Activated CD4-positive, CD25-positive, alpha-beta regulatory T cell treated with anti-CD3 and anti-CD28 coated beads, Interleukin-2, amount 50 U/mL, for 24 hours (primary cell): ENCODE results near the gene INTS15.
"Not testable (repeated sequence)": the region's sequence is repeated elsewhere in the genome, so short reads cannot be mapped to it uniquely, and the experiment has no call there.

ENCODE experiments used
- ATAC-seq, 2 donors: fragments of 150-1000 bp; cut with Tn5 transposase; one replicate each; pipeline ENCODE4 v1.10.0; 2021; ENCODE audit warnings: mild to moderate bottlenecking in 1 of 2, moderate library complexity in 1 of 2

INTS15 gene

DNA sequence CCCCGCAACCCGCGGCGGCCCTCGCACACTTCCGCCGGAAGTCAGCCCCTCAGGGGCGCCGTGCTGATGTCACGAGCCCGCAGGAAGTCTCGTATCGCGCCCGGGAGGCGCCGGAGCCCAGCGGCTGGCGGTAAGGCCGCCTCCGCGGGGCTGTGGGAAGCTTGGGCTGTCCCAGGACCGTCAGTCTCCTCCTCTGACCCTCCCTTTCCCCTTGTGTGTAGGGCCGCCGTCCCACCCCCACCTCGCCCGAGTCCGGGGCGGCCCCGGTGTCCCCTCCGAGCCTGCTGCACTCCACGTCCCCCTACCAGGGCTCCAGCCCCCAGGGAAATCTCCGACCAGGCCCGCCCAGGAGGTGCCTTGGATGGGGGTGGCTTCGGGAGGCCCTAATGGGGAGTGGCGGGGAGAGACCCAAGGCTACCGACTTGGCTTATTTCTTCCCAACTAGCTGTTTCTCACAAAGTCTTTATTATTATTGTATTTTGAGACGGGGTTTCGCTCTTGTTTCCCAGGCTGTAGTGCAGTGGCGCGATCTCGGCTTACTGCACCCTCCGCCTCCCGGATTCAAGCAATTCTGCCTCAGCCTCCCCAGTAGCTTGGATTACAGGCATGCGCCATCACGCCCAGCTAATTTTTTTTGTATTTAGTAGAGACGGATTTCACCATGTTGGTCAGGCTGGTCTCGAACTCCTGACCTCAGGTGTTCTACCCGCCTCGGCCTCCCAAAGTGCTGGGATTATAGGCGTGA, 12.3 kb upstream of the INTS15 start, which contains the start of gene ZDHHC4:
Gene ZDHHC4 (plus strand): TSS at position 86 of the 745 bp plus-strand sequence. CDS start 3,108 bp downstream, outside the sequence.
- peak; percentile 99 for ATAC-seq

DNA sequence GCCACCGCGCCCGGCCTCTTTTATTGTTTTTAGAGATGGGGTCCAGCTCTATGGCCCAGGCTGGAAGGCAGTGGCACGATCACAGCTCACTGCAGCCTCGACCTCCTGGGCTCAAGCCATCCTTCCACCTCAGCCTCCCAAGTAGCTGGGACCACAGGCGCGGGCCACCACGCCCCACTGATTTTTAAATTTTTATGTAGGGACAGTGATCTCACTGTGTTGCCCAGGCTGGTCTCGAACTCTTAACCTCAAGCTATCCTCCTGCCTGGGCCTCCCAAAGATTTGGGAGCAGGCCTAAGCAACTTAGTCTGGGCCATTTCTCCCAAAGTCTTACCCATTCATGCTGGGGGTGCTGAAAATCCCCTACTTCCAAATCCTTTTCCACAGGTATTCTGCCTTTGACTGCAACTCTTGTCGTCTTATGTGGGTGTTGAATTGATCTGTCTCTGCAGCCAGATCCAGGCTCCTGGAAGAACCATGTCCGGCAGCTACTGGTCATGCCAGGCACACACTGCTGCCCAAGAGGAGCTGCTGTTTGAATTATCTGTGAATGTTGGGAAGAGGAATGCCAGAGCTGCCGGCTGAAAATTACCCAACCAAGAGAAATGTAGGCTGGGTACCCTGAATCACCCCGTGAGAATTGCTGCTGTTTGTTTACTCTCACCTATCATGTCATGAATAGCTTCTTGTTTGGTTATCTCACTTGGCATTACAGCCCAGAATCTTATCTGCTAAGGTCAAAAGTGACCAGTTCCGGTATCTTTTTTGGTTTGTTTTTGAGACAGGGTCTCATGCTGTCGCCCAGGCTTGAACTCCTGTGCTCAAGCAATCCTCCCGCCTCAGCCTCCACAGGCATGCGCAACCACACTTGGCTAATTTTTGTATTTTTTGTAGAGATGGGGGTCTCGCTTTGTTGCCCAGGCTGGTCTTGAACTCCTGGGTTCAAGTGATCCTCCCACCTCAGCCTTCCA, 11.4 kb upstream of the INTS15 start:
- ATAC-seq, result no peak

DNA sequence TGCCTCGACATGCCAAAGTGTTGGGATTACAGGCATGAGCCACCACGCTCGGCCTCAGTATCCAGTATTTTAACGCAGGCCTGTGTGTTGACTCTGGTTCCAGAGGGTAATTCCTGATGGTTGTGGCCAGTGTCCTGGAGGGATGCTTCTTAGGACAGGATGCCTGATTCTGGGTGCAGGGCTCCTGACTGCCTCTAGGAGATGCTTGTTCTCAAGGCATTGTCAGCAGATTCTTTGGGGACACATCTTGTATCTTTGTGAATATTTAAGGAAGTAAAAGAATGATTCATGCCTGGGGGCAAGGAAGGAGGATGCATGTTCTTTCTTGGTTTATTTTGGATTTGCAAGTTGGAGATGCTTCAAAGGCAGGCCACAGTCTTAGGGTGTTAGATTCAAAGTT, 10.4 kb upstream of the INTS15 start:
- no peak for ATAC-seq

DNA sequence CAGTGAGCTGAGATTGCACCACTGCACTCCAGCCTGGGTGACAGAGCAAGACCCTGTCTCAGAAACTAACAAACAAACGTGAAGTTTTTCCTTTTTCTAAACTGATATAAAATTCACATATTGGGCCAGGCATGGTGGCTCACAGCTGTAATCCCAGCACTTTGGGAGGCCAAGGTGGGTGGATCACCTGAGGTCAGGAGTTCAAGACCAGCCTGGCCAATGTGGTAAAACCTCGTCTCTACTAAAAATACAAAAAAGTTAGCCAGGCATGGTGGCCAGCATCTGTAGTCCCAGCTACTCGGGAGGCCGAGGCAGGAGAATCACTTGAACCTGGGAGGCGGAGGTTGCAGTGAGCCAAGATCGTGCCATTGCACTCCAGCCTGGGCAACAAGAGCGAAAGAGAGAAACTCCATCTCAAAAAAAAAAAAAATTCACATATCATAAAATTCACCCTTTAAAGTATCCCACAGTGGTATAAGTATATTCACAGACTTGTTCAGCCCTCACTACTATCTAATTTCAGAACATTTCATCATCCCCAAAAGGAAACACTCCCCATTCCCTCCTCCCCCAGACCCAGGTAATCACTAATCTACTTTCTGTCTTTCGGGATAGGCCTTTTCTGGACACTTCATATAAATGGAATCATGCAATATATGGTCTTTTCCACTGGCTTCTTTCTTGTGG, 3.9 kb upstream of the INTS15 start:
- not testable (repeated sequence) for ATAC-seq

DNA sequence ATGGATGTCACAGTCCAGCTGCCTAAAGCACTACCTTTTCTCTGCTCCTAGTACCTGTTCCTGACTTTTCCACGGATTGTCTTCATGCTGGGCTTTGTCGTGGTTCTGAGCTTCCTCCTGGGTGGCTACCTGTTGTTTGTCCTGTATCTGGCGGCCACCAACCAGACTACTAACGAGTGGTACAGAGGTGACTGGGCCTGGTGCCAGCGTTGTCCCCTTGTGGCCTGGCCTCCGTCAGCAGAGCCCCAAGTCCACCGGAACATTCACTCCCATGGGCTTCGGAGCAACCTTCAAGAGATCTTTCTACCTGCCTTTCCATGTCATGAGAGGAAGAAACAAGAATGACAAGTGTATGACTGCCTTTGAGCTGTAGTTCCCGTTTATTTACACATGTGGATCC, 1.3 kb upstream of the INTS15 start:
- ATAC-seq, result no peak

DNA sequence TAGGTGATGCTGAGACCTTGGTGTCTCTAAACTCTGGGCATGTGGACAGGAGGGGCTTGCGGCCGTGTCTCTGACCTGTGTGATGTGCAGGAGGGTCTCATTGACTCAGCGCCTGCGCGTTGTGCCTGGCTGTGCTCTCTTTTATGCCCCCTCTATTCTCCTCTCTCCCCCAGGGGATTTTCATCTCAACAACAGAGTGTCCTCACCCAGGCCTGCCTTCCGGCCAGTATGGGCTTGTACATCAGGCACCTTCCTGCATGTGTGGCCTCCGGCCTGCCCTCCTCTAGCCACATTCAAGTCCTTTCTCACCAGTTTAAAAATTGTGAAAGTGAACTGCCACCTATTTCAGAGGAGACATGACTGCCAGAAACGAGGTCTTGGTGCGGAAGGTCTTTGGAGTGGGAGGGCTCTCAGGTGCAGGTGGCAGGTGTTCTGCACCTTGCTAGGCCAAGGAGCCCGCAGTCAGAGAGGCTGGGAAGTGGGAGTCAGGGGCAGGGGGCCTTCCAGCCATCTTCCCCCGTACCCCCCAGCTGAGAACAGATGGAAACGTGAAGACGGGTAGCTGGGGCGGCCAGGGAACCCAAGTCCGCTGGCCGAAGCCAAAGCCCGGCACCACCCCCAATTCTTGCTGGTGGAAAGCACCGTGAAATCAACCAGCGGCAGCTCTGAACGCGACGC, 531 bp upstream of the INTS15 start:
- ATAC-seq, result no peak

DNA sequence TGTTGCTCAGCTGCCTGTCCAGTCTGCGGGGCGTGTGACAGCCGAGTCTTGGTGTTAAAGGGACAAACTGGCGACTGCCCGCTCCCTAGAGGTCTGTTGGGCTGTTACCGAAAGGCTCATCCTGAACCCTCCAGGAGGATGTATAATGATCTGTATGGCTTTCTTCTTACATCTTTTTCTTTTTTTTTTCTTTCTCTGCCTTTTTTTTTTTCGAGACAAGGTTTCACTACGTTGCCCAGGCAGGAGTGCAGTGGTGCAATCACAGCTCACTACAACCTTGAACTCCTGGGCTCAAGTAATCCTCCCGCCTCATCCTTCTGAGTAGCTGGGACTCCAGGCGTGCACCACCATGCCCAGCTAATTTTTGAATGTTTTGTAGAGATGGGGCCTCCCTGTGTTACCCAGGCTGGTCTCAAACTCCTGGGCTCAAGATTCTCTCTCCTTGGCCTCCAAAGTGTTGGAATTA, 857 bp downstream of the INTS15 start:
- peak in 1 of 2 donors; percentile 3 for ATAC-seq

DNA sequence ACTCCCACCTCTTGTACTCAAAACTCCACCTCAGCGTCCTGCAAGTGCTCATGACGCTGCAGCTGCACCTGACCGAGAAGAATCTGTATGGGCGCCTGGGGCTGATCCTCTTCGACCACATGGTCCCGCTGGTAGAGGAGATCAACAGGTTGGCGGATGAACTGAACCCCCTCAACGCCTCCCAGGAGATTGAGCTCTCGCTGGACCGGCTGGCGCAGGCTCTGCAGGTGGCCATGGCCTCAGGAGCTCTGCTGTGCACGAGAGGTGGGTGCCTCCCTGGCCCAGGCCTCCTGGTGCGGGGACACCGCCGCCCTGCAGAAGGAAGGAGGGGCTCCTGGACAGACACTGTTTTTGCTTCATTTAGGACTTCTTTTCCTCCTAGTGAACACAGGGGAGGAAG, 10.3 kb downstream of the INTS15 start:
- ATAC-seq, result no peak

DNA sequence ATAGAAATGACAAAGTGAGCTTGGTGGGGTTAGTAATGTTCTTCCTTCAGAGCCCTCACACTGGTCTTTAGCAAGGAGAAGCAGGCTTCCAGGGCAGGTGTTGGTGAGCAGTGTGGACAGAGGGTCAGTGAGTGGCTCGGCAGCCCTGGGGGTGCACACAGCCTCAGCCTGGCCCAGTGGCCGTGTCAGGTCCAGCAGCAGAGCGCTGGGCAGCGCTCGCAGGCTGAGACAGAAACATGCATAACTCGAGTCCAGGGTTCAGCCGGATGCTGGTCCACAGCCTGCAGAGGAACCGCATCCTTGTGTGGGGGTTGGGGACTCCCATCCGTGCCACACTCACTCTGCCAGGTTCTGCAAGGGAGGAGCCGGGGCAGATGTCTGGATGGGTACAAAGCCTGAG, 14.6 kb downstream of the INTS15 start:
- no peak for ATAC-seq

DNA sequence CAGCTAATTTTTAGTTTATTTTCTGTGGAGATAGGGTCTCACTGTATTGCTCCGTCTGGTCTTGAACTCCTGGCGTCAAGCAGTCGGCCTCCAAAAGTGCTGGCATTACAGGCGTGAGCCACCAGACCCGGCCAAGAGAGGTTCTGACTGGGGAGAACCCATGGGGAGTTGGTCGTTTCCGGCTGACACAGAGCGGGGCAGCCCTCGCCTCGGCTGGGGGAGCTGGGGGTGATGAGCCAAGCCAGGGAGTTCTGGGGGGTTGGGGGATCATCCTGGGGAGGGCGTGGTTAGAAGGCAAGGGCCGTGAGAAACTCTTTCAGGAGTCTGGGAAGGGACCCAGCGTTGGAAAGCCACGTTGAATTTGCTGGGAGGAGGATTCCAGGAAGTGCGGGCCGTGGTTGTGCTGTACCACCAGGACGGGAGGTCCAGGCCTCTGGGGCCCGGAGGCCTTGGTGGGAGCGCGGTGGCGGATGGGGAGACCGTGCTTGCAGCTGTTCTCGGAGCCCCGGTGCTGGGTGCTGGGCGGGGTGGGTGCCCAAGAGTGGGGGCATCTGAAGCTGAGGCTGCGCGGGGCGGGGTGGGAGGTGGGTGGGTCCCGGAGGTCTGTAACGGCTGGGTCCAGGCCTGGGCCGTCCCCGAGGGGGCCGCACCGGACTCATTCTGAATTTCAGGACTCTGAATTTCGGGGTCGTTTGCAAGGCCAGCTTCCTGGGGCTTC, 17.2 kb downstream of the INTS15 start:
- no peak for ATAC-seq

DNA sequence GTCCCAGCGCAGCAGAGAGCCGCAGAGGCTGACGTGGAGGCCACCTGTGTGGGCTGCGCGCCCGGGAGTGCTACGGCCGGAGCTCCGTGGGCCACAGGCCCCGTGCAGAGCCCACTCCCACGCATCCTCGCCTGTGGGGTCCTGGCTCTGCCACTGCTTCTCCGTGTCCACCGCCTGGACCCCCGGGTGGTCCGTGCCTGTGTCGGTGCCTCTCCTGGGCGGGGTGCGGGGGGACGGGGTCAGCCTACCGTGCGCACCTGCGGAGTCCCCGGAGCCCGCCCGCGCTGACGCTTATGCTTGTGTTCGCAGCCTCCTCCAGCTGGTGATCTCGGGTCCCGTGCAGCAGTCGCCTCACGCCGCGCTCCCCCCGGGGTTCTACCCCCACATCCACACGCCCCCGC, 17.8 kb downstream of the INTS15 start:
- ATAC-seq, result no peak

DNA sequence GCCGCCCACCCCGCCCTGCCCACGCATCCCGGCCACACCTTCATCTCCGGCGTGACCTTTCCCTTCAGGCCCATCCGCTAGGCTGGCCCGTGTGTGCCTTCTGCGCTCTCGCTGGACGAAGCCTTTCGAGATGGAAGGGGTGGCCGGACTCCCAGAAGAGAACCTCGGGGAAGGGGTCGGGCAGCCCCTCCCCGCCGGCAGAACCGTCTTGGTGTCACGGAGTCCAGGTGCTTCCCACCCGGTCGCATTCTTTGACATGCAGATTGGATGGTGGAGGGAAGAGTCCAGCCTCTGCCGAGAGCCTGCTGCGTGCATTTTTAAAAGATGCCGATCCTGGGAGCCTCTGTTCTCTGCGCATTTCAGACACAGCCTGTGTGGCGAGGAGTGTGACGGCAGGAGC, 18.3 kb downstream of the INTS15 start:
- no peak for ATAC-seq

DNA sequence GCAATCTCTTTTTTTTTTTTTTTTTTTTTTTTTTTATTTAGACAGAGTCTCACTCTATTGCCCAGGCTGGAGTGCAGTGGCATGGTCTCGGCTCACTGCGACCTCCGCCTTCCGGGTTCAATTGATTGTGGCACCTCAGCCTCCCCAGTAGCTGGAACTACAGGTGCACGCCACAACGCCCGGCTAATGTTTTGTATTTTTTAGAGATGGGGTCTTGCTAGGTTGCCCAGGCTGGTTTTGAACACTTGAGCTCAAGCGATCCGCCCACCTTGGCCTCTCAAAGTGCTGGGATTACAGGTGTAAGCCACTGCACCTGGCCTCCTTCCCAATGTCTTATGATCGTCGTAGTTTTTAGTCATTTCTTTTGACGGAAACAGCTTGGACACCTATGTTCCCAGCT, 19.0 kb downstream of the INTS15 start:
- no peak for ATAC-seq

DNA sequence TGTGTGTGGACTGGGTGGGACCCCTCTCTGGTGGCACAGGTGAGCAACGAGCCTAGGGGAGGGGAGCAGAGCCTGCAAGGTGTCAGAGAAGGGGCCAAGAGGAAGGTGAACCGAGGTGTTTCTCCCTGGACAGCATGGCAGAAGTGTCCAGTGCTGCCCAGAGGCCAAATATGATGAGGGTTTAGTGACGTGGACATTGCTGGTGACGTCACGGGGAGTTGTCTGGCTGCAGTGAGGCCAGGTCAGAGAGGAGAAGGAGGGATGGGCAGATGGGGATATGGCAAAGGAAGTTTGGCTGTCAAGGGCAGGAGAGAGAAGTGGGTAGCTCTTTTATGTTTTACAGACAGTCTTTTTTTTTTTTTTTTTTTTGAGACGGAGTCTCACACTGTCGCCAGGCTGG, 23.0 kb downstream of the INTS15 start:
- no peak for ATAC-seq

DNA sequence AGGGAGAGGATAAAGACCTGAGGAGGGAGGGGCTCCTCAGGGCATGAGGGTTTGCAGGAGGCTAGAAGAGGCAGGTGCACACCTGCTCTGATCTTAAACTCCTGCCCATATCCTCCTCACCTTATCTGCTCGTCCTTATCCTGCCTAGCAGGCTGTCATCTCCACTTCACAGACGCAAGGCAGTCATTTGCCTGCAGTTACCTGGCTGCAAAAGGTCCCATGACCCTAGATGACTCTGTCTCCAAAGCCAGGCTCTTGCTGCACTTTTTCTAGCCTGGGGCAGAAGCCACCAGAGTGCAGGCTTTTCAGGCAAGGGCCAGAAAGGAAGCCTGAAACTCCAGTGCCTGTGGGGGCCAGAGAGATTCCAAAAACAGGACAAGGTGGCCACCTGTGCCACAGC, 23.9 kb downstream of the INTS15 start:
- ATAC-seq, result no peak

DNA sequence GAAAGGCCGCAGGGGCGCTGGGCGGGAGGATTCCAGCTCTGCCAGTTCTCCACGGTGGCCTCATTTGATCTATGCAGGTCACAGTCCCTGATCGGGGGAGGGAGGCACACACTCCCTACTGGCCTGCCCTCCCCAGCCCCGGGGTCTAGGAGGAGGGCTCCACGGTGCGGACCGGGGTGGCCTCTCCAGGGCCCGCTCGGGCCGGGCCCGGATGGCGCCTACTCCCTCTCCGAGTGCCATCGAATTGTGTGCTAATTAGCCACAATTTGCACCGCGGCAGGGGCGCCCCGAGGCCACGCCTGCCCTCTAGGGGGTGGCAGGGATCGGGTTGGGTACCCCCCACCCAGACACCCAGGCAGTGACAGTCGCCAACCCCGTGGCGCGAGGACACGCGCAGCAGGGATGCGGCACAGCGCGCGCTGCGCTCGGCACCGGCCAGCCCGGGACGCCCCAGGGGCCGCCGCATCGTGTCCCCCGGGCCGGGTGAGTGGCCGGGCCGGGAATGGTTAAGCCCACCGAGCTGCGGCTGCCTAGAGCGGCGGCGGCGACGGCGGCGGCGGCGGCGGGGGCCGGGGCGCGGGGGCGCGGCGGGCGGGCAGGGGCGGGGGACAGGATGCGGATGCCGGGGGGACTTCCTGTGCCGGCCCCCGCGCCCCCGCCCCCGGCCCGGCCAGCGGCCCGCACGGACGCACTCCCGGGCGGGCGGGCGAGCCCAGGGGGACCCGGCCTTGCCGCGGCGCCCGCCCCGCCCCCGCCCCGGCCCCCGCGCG, 25.3 kb downstream of the INTS15 start, which contains the start of gene ZNF853:
Gene ZNF853 (plus strand): TSS at position 658 of the 770 bp plus-strand sequence. CDS start 565 bp downstream, outside the sequence.
- peak; percentile 55 to 59 for ATAC-seq

DNA sequence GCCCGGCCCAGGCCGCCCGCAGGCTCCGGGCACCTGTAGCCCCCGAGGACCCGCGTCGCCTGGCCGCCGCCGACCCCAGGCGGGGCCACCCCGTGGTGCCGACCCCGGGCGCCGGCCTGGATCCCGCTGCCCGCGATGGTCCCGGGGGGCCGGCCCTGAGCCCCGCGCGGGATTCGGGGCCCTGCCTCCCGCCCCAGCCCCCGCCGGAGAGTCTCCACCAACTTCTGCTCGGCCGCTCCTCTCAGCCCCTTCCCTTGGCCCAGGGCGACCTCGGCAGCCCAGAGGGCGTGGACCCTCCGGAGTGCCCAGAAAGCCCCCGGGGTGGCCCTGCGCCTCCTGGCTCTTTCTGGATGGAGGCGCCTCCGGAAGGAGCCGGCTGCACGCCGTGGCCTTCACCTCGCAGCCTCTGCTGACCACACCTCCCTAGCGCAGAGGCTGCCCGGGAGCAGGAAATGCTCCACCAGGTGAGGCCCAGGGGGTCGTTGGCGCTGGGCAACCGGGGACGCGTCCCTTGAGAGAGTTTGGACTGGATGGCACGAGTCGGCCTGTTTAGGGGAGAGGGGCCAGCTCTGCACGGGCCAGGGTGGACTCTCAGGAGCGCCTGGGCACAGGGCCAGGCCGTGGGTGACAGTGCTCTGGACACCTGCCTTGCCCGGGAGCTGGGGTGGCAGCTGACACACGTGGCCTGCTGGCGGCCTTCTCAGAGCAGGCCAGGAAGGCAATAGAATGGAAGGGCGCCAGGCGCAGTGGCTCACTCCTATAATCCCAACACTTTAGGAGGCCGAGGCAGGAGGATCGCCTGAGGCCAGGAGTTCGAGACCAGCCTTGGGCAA, 26.1 kb downstream of the INTS15 start:
- peak in 1 of 2 donors; percentile 29 for ATAC-seq

DNA sequence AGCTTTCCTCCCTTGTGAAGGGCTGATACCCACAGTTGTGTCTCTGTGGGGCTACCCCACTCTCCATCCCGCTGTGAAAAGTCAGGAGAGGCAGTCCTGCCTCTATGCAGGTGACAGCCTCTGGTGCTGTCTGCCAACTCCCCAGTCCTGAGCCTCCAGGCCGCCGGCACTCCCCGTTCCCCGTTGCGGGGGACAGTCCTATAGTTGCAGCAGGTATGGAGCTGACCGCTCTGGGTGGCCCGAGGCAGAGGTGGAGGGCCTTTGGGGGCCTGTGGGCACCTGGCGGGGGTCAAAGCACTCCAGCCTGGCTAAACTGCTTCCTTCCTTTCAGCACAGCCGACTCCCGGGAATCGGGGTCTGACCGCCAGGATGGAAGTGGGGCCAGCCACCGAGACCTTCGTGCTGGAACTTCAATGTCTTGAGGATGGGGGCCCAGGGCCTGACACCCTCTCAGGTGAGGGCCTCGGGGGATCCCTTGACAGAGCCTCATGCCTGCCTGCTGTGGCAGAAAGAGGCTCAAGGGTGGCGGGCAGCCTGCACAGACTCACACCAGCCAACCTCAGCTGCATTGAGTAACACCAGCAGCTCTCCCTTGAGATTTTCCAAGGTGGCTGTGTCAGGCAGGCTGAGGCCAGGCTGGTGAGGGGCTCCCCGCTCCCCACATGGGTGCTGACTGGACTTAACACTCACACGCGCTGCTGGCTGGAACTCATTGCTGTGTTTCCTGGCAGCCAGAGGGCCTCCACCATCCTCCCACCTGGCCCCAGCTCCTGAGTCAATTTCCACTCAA, 27.2 kb downstream of the INTS15 start:
- no peak for ATAC-seq

DNA sequence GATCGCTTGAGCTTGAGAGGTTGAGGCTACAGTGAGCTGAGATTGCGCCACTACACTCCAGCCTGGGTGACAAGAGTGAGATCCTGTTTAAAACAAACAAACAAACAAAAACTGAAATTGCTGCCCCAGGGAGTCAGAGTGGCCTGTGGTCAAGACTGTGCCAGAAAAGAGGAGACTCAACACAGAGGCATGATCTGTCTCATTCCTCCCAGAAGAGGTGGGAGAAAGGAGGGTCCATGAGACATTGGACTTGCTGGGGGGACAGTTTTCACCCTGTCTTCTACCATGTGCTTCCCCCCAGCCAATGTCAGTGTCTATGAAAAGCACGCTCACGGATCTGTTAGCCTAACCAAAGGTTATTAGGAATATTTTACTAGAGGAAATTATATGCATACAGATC, 28.8 kb downstream of the INTS15 start:
- no peak for ATAC-seq
